ENCODE measurements around the gene HS3ST3A1.

Gene HS3ST3A1

GRCh38 chr17:13485327-13485726 is 116.4 kb downstream of the HS3ST3A1 start:
- DNase-seq = no peak

- DNase-seq = no peak
These were observed 117.7 kb downstream of the HS3ST3A1 start for GRCh38 chr17:13484020-13484419.

- no peak for DNase-seq
These were observed 120.9 kb downstream of the HS3ST3A1 start for GRCh38 chr17:13480877-13481276.

- DNase-seq = no peak
These were observed 123.4 kb downstream of the HS3ST3A1 start for GRCh38 chr17:13478326-13478830.

- no peak for DNase-seq
These were observed 124.5 kb downstream of the HS3ST3A1 start for GRCh38 chr17:13477180-13477611.

- no peak for DNase-seq
These were observed 125.0 kb downstream of the HS3ST3A1 start for GRCh38 chr17:13476720-13477119.

GRCh38 chr17:13475574-13476223 is 126.0 kb downstream of the HS3ST3A1 start:
- DNase-seq = no peak

- no peak for DNase-seq
These were observed 127.5 kb downstream of the HS3ST3A1 start for GRCh38 chr17:13474073-13474800.

- no peak for DNase-seq
These were observed 136.1 kb downstream of the HS3ST3A1 start for GRCh38 chr17:13465678-13466077.

- no peak for DNase-seq
These were observed 139.0 kb downstream of the HS3ST3A1 start for GRCh38 chr17:13462673-13463124.

- DNase-seq = no peak
These were observed 139.6 kb downstream of the HS3ST3A1 start for GRCh38 chr17:13462146-13462545.

GRCh38 chr17:13460261-13461000 is 141.3 kb downstream of the HS3ST3A1 start:
- no peak for DNase-seq

- DNase-seq = no peak
These were observed 143.9 kb downstream of the HS3ST3A1 start for GRCh38 chr17:13457783-13458182.
